Fibroblast of upper back skin (primary cell): ENCODE results near the gene CARD9.
A peak's percentile ranks its signal among the peaks of the same experiment; 100 is the strongest.

ENCODE experiments used
- DNase-seq: peaks from one replicate; pipeline ENCODE4 v3.0.0-alpha.2; 2013

The CARD9 gene

GRCh38 chr9:136401173-136401922 lies 27.9 kb upstream of the CARD9 start:
- no peak for DNase-seq

- peak; percentile 80 for DNase-seq
Measured at GRCh38 chr9:136400038-136400834, 26.8 kb upstream of the CARD9 start, which contains the start of gene SNAPC4. SNAPC4 (minus strand) TSS chr9:136400170; CDS start chr9:136398428, 1,742 bp downstream.

DNA sequence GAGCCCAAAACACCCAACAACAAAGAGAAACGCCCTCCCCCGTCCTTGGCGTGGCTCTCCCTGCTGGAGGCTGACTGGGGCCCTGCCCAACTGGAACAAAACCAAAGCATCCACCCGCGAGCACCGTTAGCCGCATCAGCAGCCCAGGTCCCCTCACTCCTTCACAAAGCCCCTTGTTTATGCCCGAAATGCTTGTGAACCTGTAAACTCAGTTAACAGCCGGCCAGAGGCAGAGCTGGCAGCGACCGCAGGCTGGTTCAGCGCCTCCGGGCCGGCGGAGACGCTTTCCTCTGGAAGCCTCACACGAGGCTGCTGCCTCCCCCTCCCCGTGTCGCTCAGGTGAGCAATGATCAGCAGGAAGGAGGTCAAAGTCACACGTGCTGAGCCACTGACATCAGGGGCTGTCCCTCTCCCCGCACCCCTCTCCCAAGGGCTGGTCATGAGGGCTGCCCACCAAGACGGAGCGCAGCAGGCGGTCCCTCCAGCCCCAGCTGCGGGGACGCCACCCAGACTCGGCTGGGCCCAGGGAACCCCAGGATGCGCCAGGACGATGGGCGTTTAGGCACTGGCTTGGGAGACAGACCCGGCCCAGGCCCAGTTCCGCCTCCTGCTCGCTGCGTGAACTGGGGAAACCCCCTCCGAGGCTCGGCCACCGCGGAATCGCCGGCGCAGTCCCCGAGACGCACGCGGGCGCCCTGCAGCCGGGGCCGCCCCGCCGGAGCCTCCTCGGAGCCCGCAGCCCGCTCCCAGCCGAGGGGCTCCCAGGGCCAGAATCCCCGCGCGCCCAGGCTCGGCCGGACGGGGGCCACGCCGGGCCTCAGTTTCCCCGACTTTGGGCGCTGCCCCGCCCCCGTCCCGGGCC lies 25.9 kb upstream of the CARD9 start:
- DNase-seq: no peak

DNA sequence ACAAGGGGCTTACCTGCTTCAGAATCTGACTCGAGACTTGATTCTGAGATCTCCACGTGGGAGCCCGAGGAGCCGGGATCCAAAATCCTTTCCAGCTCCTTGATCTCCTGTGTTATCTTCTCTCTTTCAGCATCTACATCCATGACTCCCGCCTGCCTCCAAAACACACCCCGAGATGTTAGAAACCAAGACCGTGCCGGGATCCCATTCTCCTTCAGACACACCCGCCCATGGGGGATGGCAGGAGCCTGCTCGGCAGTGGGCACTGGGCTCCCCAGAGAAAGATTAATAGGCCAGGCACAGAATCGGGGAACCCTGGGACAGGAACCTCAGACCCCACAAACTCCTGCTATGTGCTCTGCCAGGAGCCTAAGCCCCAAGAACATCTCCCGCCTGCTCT lies 24.8 kb upstream of the CARD9 start:
- DNase-seq: no peak

DNA sequence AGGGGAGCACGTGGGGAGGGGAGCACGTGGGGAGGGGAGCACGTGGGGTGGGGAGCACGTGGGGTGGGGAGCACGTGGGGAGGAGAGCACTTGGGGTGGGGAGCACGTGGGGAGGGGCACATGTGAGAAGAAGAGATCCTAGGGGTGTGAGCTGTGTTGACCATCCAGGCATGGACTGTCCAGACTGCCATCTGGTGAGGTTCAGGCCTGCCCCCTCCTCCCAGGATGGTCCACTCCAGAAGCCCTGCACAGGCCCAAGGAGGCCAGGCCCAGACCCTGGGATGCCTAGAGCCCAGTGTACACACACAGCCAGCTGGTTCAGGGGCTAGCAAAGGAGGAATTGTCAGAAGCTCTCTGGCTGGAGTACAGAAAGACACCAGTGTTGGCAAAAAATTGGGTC lies 24.2 kb upstream of the CARD9 start:
- no peak for DNase-seq

DNA sequence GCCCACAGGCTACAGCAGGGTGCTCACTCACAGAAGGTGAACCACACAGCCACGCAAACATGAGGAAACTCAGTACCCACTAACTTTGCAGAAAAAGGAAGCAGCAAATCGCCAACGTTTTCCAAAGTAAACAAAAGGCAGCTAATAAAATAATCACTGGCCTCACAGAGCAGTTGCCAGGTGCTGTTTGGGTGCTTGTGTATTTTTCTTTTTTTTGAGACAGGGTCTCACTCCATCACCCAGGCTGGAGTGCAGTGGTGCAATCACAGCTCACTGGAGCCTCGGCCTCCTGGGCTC lies 22.7 kb upstream of the CARD9 start:
- DNase-seq: no peak

DNA sequence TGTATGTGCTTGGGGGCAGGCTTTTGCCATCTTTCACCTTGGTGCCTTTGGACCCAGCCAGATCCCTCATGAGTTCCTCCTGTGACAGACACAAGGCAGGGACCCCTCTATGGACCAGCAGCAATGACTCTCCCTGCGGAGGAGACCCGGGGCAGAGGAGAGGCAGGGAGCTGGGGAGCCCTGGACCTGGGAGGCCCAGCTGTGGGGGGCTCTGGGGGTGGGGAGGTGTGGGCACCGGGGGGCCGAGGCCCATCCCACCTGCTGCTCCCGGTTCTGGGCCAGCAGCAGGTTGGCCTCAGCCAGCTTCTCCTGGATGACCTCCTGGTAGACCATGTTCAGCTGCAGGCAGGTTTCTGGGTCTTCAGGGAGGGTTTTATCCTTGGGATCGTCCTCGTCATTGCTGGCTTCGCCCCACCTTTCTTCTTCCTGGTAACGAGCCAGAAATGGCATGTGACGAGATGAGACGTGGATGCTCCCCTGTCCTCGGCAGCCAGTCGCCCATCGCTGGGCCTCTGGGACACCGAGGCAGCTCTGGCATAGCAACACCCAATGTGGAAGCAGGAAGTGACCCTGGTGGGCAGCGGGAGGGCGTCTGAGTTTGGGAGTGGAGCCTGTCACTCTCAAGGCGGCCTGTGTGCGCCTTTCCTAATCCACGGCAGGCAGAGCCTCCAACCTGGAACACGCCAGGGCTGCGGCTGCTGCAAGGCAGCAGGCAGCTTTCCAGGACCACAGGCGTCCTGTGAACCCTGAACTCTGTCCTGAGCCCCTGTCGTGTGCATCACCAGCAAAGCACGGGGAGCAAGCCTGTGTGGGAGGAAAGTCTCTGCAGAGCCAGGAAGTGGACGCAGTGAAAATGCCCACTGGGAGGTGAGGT lies 22.1 kb upstream of the CARD9 start:
- DNase-seq: no peak

DNA sequence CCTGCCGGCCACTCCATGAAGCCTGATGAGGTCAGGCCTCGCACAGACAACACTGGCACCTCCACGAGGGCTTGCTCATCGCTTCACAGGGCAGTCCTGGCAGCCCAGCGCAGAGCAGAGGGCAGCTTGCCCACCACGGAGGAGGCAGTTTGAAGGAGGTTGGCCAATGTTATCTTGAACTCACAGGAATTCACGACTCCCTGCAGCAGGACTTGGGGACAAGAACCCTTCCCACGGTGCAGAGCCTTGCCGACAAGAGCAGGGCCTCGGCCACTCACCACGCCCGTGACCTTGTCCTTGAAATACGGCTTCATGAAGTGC lies 21.5 kb upstream of the CARD9 start:
- no peak for DNase-seq

DNA sequence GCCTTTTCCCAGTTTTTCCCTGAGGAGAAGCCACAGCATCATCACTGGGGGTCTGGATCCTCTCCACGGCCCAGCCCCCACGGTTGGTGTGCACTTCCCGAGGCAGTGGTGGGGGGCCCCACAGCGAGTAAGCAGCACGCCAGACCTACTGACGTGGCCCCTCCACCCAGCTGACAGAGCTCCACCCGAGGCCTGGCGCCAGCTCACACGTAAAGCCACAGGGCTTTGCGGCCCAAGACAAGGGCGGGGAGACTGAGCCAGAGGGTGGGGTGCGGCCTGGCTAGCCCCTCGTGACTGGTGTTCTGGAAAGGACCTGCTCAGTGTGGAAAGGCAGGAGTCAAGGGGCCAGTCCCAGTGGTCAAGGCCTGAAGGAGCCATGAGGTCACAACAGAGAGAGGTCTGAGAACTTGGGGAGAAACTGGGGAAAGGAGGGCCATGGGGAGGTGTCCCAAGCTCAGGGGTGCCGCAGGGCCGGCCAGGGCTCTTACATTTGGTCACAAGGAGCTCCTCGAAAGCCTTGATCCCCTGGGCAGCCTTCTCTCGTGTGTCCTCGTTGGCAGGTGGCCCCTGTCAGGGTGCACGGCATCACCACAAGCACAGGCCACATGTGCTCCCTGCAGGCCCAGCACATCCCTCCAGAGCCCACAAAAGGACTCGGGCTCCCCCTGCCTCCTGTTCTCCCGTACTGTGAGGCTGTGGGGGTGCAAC lies 21.0 kb upstream of the CARD9 start:
- DNase-seq: peak; percentile 24

DNA sequence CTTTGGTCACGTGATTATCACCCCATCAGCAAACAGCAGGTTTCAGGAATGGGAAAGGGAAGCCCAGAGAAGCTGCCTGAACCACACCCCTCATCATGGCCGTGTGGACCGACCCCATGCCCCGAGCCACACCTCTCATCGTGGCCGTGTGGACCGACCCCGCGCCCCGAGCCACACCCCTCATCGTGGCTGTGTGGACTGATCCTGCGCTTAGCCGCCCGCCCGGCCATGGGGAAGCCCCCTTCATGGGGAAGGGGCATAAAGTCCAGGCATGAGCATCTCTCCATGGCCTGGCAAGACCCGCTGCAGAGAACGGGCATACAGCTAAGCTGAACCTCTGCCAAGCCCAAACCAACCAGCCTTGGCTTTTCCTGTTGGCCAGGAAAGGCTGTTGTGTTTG lies 20.1 kb upstream of the CARD9 start:
- DNase-seq: no peak

- no peak for DNase-seq
Measured at GRCh38 chr9:136392538-136393449, 19.3 kb upstream of the CARD9 start.

GRCh38 chr9:136391737-136392537 lies 18.5 kb upstream of the CARD9 start:
- no peak for DNase-seq

DNA sequence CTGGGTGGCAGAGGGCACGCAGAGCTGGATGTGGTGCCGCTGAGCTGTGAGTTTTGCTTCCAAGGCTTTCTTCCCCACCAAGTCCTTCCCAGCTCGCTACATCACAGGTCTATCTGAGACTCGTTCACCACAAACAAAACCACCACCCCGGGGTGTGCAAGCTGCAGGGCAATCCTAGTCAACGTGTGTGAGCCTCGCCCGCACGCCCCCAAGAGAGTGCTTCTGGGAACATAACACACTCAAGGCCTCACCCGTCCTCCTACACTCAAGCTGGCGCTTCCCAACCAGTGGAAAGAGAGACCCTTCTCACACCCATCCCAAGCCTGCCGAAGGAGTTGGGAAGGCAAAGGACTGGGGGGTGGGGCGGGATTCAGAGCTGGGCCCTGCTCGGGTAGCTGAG lies 15.9 kb upstream of the CARD9 start:
- DNase-seq: no peak

- no peak for DNase-seq
Measured at GRCh38 chr9:136387217-136387616, 13.7 kb upstream of the CARD9 start.

DNA sequence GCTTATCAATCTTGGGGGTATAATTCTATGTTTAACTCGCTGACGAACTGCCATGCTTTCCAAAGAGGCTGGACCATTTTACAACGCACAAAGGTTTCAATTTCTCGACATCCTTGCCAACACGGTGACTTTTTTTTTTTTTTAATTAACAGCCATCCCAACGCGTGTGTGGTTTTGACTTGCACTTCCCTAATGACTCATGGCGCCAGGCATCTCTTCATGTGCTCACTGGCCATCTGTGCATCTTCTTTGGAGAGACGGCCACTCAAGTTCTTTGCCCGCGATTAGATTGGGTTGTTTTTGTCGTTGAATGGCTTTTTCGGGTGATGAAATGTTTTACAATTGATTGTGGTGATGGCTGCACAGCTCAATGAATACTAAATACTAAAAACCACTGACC lies 12.5 kb upstream of the CARD9 start:
- DNase-seq: no peak

- DNase-seq: no peak
Measured at GRCh38 chr9:136385015-136385414, 11.5 kb upstream of the CARD9 start.

DNA sequence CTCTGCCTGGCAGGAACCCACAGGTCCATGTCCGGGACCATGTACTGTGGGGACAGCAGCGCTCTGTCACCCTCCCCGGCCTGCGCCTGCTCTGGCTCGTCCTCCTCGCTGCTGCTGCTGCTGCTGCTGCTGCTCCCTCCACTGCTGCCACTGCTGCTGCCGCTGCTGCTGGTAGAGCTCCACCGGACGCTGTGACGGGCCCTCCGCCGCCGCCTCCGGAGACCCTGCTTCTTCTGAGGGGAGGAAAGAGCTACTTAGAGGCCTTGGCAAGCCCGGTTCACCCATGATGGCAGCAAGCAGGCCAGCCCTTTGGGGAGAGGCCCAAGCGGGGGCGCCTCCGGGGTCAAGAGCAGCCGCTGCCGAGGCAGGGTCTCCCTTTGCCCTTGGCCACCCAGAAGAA lies 10.0 kb upstream of the CARD9 start:
- no peak for DNase-seq

DNA sequence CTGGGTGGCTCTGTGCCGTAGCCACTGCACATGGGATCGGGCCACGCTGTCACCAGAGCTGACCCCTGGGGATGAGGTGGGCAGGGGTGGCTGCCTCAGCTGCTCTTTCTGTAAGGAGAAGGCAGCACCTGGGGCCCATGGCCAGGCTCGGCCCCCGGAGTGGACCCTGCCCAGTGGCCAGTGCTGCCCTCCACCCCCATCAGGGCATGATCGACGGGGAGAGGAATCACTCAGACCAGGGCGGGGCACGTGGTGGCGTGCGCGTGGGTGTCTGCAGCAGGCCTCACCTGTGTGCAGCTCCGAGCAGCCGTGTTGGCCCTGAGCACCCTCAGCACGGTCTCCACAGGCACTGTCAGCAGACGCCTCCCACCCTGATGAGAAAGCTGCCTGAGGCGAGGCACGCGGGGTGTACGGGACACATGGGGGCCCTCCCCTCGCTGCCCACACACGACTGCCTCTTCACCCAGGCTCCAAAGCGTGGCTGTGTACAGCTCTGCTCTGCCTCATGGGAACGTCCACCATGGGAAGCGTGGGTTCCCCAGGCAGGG lies 8.6 kb upstream of the CARD9 start:
- no peak for DNase-seq

DNA sequence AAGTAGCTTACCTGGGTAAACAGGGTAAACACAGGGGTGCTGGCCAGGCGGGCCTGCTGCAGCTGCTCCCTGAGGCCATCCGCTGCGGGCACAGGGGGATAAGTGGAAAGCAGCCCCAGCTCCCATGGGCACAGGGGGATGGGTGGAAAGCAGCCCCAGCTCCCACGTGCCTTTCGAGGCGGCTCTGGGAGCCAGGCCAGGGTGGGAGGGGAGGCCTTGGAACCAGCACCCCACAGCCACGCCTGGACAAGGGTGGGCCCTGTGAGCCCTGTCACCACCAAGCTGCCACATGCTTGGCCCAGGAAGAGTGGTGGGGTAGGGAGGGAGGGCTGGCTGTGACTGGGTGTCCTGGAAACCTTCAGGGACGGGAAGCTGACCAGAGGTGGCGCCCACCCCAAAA lies 7.8 kb upstream of the CARD9 start:
- no peak for DNase-seq

GRCh38 chr9:136380381-136380780 lies 6.9 kb upstream of the CARD9 start:
- no peak for DNase-seq
